EL (cell line): ENCODE measurements around the gene ERF.
A peak's percentile ranks its signal among the peaks of the same experiment; 100 is the strongest.

Experiments used
- DNase-seq: peaks from one replicate; pipeline ENCODE4 v3.0.0-alpha.2; 2016

ERF gene

DNA sequence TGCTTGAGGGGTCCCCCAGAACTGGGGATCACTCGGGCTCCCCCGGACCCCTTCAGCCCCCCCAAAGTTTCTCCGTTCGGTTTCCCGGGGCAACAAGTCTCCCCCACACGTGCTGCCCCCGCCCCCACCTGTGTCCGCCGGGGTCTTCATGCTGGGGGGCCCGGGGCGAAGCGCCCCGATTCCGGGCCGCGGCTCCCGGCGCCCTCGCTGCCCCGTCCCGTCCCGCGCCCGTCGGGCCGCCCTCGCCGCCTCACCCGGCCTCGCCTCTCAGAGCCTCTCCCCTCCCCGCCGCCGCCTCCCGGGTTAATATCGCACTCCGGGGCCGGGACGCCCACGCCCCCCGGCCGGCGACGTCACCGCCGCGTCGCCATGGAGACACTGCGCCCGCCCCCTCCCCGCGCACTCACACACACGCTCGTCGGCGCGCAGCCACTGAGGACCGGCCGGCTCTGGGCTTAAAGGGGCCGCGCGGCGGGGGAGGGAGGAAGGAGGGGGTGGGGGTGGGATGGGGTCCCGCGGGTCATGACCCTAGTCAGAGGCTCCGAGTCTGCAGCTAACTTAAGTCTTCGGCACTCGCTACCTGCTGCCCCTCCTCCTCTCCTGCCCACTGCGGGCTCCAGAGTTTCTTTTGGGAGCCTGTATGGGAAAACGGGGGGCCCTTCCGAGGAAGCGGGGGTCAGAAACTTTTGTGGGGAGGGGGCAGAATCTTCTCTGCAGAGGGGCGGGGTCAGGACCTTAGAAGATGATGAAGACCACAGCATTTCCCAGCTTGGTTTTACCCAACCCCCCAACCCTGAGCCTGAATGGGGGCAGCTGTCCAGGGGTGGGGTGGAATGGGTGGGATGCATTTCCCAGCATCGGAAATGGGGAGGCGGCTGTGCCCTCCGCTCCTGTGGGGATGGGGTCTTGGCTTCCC is at the start of gene ERF:
TSS of gene ERF (minus strand) at position 279 of the 916 bp plus-strand sequence. CDS start at position 150, 129 bp downstream.
- DNase-seq = peak; percentile 90

DNA sequence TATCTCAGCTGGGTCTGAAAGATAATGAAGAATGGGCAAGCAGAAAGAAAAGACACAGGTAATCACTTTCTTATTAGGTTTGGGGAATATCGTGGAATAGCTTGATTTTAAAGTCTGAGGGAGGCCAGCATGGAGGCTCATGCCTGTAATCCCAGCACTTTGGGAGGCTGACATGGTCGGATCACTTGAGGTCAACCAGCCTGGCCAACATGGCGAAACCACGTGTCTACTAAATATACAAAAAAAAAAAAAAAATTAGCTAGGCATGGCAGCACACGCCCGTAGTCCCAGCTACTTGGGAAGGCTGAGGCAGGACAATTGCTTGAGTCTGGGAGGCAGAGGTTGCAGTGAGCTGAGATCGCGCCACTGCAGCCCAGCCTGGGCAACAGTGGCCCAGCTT is 48.9 kb upstream of the ERF start:
- no peak for DNase-seq

DNA sequence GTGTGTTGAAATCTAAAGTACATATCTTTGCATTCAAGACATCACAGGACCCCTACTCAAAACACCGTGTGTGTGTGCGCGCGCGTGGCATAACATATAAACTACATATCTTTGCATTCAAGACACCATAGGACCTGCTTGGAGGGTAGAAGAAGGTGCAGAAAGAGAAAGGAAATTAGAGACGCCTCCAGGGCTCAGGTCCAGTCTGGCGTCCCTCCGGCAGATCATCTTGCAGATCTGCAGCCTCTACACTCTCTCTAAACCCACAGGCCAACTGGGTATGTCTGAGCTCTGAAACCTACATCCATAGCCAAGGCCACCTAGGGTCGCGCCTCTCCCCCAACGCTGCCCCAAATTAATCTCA is 48.2 kb upstream of the ERF start:
- DNase-seq = no peak

DNA sequence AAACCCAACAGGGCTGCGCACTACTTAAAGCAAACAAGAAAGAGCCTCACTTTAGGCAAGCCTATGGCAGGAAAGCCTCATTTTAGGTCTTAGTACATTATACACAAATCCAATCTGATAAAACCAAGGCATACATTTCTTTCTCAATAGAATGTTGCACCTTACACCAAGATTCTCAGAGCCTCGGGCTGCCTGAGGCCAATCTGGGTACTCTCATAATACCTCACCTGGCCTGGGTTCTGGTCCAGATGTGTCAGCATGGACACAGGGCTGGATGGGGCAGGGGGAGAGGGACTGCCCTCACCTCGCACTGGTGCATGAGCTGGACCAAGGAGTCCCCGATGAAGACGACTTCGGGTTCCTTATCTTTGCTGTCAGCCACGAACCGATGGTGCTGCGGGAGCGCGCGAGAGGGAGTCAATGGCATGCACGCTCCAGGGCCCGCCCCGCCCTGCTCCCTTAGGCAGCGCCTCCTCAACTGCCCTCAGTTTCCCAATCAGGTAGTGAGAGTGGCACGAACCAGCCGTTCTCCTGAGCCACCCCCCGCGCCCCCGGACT is 46.8 kb upstream of the ERF start, which contains the start of gene PRR19:
TSS of gene PRR19 (plus strand) at position 487 of the 558 bp plus-strand sequence. CDS start 7,453 bp downstream, outside the sequence.
- no peak for DNase-seq

DNA sequence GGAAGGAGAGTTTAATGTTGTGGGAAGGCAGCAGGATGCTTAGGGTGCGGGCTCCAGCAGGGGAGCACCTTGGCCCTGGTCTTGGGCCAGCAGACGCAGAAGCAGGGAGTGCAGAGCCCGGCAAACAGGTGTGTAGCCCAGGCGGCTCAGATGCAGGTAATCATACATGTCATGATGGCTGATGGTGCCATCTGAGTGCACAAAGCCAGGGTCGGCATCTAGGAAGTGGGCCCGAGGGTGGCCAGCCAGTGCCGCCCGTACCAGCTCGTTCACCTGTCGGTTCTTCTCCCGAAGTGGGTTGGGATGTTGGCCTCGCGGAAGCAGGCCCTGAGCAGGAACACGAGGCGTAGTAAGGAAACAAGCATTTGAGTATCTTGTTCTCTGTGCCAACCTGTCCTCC is 42.1 kb upstream of the ERF start:
- DNase-seq = no peak

DNA sequence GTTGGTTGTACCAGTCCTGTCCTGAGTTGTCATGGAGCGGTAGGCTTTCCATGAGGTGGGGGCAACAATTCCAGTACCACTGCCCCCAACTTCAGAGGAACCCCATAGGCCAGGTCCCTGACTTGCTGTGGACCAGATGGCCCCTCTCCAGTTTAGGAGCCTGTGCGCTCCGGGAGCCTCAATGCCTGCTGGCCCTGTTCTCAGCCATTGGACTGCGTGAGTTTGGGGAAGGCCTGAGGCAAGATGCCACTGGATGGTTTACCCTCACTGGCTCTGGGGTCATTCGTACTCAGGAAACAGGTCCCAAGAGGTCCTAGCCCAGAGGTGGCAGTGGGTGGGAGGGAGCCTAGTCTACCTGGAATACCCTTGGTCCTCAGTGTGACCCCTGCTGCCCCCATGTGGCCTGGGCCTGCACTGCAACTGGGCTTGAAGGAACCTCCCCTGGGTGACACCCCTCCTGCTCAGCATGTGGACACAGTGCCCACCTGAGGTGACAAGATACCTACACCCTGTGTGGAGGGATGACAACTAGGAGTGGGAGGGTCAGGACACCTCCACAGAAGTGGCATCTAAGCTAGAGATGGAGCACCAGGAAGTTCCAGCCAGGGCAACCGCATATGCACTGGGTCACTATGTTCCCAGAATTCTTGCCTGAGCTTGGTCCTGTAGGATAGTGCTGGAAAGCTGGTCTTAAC is 41.0 kb upstream of the ERF start:
- peak; percentile 56 for DNase-seq

DNA sequence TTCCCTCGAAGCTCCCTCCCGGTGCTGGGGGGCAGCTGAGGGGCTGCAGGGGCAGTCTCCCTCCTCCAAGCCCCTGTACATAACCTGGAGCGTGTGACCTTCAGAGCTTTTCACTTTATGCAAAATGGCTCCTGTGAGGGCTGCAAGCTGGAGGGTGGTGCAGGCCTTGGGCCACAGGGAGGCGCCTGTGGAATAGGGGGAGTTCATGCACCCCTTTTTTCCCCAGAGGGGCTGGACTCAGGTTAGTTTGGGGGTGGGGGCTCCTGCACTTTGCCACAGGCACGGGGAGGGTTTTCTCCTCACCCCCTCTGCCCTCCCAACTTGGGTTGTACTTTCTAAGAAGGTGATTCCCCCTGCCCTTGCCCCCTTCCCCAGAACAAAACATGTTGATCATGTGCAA is 40.4 kb upstream of the ERF start:
- no peak for DNase-seq

DNA sequence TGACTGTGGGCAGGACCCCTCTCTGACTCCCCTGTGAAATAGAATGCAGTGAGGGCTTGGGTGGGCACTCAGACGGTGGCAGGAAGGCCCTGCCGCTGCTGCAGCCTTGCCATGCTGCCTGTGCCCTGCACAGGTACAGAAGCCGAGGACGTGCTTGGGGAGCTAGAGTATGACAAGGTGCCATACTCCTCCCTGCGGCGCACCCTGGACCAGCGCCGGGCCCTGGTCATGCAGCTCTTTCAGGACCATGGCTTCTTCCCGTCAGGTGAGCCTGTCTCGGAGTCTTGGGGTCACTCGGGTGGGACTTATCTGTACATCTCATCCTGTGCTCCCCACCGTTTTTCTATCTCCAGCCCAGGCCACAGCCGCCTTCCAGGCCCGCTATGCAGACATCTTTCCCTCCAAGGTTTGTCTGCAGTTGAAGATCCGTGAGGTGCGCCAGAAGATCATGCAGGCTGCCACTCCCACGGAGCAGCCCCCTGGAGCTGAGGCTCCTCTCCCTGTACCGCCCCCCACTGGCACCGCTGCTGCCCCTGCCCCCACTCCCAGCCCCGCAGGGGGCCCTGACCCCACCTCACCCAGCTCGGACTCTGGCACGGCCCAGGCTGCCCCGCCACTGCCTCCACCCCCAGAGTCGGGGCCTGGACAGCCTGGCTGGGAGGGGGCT is 39.7 kb upstream of the ERF start:
- no peak for DNase-seq

DNA sequence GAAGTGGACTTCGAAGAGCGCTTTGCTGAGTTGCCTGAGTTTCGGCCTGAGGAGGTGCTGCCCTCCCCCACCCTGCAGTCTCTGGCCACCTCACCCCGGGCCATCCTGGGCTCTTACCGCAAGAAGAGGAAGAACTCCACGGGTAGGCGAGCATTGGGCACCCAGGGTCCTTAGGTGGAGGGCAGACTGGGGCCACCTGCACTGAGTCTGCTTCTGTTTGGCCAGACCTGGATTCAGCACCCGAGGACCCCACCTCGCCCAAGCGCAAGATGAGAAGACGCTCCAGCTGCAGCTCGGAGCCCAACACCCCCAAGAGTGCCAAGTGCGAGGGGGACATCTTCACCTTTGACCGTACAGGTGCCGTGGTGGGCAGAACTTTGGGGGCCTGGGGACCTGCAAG is 39.0 kb upstream of the ERF start:
- no peak for DNase-seq

DNA sequence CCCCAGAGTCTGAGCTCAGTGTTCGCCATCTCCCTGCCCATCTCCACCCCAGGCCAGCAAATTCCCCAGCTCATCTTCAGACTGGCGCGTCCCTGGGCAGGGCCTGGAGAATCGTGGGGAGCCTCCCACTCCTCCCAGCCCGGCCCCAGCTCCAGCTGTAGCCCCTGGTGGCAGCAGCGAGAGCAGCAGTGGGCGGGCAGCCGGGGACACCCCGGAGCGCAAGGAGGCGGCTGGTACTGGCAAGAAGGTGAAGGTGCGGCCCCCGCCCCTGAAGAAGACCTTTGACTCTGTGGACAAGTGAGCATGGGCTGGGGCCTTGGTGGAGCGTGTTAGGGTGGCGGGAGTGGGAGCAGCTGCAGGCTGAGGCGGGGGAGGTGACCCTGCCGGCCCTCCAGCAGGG is 38.6 kb upstream of the ERF start:
- DNase-seq = no peak

DNA sequence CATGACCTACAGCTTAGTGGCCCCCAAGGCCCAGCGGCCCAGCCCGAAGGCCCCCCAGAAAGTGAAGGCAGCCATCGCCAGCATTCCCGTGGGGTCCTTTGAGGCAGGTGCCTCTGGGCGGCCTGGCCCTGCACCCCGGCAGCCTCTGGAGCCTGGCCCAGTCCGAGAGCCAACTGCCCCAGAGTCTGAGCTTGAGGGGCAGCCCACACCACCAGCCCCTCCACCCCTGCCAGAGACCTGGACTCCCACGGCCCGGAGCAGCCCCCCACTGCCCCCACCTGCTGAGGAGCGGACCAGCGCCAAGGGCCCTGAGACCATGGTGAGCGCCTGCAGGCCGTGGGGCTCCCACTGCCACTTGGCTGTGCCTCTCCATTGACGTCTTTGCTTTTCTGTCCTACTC is 38.0 kb upstream of the ERF start:
- no peak for DNase-seq

DNA sequence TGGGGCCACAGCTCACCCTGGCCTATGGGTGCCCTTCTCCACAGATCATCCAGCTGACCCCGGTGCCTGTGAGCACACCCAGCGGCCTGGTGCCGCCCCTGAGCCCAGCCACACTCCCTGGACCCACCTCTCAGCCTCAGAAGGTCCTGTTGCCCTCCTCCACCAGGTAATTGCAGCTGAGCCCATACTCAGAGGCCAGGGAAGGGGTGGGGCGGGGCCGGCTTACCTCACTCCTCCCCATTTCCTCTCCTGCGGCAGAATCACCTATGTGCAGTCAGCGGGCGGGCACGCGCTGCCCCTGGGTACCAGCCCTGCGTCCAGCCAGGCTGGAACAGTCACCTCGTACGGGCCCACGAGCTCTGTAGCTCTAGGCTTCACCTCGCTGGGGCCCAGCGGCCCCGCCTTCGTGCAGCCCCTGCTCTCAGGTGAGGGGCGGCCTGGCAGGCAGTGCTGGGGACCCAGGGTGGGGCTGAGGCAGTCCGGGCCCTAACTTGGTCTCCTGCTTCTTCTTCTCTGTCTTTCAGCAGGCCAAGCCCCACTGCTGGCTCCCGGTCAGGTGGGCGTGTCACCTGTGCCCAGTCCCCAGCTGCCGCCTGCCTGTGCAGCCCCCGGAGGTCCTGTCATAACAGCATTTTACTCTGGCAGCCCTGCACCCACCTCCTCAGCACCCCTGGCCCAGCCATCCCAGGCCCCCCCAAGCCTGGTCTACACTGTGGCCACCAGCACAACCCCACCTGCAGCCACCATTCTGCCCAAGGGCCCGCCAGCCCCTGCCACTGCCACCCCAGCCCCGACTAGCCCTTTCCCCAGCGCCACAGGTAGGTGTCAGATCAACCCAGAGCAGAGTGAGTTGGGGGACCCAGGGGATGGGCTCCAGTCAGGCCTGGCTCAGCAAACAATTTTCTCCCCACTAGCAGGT is 37.4 kb upstream of the ERF start:
- DNase-seq = no peak

DNA sequence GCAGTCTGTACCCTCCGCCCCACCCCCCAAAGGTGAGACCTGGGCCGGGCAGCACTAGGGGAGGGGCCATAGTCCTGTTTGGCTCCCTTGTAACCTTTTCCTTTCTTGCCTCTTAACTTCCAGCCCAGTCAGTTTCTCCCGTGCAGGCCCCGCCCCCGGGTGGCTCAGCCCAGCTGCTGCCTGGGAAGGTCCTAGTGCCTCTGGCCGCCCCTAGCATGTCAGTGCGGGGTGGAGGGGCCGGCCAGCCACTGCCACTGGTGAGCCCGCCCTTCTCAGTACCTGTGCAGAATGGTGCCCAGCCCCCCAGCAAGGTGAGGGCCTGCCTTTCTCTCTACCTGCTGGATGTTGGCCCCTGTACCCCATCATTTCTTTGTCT is 36.5 kb upstream of the ERF start:
- DNase-seq = no peak

DNA sequence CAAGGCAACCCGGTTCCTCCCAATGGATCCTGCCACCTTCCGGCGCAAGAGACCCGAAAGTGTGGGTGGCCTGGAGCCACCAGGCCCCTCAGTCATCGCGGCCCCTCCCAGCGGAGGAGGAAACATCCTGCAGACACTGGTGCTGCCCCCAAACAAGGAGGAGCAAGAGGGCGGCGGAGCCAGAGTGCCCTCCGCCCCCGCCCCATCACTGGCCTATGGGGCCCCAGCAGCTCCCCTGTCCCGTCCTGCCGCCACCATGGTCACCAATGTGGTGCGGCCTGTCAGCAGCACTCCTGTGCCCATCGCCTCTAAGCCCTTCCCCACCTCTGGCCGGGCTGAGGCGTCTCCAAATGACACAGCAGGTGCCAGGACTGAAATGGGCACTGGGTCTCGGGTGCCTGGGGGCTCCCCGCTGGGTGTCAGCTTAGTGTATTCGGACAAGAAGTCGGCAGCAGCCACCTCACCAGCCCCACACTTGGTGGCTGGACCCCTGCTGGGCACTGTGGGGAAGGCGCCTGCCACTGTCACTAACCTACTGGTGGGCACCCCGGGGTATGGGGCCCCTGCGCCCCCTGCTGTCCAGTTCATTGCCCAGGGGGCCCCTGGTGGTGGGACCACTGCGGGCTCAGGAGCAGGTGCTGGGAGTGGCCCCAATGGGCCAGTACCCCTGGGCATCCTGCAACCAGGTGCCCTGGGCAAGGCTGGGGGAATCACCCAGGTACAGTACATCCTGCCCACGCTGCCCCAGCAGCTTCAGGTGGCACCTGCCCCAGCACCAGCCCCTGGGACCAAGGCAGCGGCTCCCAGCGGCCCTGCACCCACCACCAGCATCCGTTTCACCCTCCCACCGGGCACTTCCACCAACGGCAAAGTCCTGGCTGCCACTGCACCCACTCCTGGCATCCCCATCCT is 35.9 kb upstream of the ERF start:
- peak; percentile 39 for DNase-seq

DNA sequence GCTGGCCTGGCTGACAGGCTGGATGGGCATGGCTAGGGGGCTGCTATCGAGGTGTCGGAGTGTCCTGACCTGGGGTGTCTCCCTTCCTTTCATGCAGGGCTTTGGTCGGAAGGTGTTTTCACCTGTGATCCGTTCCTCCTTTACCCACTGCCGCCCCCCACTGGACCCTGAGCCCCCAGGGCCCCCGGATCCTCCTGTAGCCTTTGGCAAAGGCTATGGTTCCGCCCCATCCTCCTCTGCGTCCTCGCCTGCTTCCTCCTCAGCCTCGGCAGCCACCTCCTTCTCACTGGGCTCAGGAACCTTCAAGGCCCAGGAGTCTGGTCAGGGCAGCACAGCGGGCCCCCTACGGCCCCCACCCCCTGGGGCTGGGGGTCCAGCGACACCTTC is 35.2 kb upstream of the ERF start:
- no peak for DNase-seq

DNA sequence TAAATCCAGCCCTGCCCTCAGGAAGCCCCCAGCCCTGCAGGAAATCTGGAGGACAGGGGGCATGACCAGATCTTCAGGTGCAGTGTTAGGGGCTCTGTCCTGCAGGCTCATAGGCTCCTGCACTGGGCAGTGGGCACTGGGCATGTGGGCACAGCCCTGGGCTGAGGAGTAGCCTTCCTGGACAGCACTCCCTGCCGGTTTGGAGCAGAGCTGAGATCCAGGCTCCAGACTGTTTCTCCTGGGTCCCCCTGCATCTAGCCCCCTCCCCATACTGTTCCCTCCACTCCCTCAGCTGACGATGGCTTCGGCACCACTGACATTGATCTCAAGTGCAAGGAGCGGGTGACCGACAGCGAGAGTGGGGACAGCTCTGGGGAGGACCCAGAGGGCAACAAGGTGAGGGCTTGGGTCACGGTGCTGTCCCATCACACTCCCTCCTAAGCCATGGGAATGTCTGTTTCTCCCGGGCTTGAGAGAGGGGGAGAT is 34.7 kb upstream of the ERF start:
- DNase-seq = no peak

DNA sequence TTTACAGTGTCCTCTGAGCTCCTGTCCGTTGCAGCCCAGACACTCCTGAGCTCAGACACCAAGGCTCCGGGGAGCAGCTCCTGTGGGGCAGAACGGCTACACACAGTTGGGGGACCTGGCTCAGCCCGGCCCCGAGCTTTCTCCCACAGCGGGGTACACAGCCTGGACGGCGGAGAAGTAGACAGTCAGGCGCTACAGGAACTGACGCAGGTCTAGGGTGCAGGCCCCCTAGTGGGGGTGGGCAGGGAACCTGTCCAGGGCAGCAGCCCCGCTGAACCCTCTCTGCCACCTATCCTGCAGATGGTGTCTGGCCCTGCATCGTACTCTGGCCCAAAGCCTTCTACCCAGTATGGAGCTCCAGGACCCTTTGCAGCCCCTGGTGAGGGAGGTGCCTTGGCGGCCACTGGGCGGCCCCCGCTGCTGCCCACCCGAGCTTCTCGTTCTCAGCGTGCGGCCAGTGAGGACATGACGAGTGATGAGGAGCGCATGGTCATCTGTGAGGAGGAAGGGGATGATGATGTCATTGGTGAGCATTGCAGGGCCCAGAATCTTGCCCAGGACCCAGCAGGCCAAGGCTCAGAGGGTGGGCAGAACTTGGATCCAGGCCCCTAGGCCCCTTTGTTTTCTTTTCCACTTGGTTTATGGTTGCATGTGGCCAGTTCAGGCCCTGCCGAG is 34.1 kb upstream of the ERF start:
- DNase-seq = no peak

DNA sequence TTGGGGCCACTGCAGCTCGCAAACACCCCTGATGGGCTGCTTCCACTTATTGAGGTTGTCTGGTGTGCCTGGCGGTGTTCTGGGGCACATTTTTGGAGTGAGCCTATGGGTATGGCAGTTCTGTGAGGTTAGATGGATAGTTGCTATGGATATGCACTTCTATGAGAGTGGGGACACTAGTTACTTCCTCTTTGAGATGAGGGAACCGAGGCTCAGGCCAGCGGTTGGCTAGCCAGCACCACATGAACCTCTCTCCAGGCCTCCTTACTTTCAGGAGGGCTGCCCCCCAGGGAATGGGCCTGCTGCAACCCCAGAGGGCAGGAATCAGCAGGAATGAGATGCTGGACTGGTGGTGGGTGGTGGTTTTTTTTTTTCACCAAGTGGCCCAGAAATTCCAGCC is 33.5 kb upstream of the ERF start:
- DNase-seq = no peak

DNA sequence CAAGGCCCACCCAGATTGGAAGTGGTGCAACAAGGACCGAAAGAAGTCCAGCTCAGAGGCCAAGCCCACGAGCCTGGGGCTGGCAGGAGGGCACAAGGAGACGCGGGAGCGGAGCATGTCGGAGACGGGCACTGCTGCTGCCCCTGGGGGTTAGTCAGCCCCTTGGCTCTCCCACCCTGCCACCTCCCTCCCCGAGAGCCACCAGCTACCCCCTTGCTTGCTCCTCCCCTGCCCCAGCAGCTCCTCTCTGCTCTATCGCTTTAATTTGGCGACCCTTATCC is 32.8 kb upstream of the ERF start:
- DNase-seq = no peak

DNA sequence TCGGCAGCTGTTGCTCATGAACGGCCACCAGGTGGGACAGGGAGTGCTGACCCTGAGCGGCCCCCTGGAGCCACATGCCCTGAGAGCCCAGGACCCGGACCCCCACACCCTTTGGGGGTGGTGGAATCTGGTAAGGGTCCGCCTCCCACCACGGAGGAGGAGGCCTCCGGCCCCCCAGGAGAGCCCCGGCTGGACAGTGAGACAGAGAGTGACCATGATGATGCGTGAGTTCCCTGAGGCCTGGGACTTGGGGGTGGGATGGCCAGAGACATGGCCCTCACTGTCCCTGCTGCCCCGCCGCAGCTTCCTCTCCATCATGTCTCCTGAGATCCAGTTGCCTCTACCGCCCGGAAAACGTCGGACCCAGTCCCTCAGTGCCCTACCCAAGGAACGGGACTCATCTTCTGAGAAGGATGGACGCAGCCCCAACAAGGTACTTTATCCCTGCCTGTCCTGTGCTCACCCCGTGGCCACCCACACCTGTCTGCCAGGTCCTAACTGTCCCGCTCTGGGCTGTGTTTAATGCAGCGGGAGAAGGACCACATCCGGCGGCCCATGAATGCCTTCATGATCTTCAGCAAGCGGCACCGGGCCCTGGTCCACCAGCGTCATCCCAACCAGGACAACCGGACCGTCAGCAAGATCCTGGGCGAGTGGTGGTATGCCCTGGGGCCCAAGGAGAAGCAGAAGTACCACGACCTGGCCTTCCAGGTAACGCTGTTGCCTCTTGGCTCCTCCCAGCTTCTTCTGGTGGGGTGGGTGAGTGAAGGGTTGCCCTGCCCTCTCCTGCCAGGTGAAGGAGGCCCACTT is 32.3 kb upstream of the ERF start:
- no peak for DNase-seq
